EH (cell line): ENCODE results near the gene MRPL46.

Experiments used
- DNase-seq: peaks from one replicate; pipeline ENCODE4 v3.0.0-alpha.2; 2015; ENCODE audit warnings: low read depth

The MRPL46 gene

DNA sequence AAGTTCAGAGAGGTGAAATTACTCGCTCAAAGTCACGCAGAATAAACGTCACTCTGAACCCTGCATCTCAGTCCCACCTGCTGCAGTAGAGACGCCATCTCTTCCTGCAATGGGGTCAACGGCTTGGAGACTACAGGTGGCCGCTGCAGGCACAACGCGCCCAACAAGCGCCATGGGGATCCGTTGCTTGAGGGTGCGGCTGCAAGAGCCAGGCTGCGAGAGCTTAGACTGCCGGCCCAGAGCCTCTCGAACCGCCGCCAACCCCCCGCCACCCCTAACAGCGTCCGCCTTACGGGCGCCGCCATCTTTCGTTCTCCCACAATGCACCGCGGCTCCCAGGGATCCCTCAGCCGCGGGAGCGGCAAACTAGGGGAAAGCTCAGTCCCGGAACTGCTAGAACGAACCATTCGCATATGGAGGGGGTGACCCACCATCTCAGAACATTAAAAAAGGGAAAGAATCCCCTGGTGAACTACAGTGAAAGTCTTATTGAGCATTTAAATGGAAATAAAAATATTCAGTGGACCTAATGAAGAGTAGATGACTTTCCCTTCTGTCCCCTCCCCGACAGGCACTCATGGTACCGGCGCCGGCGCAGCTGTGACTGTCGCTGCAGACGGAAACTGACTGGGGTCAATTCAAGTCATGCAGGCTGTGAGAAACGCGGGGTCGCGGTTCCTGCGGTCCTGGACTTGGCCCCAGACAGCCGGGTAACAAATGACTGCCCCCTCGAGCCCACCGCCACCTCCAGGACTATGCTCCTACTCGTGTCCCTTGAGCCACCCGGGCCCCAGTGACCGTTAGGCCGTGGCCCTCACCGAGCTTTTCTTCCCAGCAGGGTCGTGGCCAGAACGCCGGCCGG, at the start of gene MRPL46, which contains the start of gene MRPS11:
Gene MRPL46, minus strand, starts transcription at position 316 of the 862 bp plus-strand sequence. Its CDS starts 11 bp downstream, at position 305.
Gene MRPS11, plus strand, starts transcription at position 636 of the 862 bp plus-strand sequence. Its CDS starts 10 bp downstream, at position 646.
- DNase-seq = peak; percentile 87

DNA sequence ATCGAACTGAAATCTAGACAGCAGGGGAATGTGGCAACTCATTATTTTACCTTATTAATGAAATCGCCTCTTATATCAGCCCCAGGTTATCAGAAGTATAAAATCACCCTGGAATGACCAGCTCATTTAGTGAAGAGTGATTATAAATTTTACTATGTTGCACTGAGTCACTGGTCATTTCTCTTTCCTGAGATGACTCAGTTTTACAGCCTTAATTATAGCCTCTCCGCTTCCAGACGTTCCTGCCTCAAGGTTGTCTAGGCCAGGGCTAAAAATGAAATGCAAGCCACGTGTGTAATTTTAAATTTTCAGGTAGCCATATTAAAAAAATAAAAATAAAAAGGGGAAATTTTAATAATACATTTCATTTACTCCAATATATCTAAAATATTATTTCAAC, 46.0 kb upstream of the MRPL46 start:
- DNase-seq = peak; percentile 82

DNA sequence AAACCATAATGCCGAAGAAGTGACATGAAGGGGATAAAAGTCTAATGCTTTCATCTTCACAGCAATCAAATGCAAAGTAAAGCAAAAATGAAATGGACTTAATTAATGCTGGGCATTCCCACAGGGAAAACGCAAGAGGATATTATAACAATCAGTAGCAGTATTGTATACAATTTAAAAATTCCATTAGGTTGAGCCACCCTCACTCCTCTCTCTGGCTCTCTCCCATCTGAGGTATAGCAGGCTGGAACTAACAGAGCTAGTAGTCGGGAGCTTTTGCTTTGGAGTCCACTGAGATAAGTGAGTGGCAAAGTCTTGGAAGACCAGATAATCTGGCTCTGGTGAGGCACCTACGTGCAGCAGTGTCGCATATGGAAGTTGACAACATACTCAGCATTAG, 45.4 kb upstream of the MRPL46 start:
- peak; percentile 80 for DNase-seq

DNA sequence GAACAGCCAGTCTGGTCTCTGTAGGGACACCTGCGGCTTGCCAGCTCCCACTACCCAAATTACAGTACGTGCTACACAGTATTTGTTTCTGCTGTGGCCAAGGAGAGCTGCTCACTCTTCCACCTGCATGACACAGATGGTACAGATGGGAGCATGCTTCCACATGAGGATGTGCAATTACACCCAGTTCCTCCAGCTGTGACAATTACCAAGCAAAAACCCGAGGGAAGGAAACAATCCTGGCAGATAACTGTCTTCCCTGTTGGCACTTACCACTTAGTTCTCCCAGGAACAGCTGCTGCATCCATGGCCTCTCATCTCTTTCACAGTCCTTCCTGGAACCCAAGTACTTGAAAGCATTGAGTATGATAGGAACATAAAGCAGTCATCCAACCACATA, 44.9 kb upstream of the MRPL46 start:
- no peak for DNase-seq

DNA sequence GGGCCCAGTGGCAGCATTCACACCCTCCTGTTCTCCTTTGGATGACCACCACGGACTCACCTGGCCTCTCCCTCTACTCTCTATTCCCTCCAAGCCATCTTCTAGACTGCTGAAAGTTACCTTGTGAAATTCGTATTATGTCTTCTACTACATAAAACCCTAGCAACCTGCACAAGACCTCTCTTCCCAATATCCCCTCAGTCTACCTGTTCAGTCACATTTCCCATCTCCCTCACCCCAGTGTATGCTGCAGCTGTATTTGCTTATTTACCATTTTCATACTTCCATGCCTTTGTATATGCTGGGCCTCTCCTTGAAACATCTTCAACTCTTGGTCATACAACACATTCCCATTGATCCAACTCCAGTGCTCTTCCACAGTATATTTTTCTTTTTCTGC, 44.0 kb upstream of the MRPL46 start:
- no peak for DNase-seq

DNA sequence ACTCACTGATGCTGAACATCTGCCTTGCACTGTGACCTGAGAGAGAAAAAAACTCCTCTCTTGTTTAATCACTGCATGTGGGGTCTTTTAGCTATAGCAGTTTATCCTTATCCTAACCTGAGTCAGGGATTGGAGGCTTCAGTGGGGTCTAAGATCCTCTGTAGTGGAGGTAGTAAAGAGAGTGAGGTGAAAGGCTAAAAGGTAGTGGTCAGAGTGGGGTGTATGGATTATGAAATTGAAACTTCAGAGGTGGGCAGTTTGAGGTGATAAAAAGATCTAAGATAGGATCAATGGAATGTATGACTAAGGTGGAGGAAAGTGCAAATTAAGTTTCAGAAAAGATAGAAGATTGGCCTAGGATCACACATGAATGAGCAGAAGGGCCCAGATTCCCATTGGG, 42.8 kb upstream of the MRPL46 start:
- DNase-seq = no peak

DNA sequence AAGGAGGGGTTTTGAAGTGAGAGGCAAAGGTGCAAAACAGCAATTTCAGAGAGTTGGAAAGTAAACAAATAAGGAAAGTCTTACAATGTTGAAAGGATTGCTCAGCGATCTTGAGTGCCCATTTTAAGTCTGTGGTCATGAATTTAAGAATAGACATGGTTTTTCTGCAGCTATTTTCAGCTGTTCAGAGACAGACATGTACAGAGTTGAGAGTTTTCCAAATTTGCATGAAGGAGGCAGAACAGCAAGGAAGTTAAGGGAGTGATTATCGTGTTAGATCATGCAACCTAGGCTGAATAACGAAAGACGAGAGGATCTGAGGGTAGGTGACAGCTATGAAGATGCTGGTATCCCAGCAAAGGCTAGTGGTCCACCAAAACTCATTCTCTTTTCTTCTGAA, 42.1 kb upstream of the MRPL46 start:
- no peak for DNase-seq

DNA sequence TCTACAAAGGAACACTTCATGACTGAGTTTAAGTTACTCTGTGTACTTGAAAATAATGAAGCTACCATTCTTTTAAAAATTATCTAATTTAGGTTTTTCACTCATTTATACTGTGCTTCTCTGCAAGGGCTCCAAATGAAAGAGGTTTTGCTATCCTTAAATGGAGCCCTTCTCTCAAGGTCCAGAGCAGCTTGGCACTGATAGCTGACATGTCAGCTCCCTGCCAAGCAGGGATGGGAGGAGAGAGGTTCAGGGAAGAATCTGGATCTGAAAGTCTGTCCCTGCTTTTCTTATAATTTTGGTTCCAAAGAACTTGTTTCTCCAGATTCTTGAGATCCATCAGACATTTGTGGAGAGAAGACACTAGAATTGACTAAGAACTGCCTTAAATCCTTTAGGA, 39.4 kb upstream of the MRPL46 start:
- DNase-seq = no peak

DNA sequence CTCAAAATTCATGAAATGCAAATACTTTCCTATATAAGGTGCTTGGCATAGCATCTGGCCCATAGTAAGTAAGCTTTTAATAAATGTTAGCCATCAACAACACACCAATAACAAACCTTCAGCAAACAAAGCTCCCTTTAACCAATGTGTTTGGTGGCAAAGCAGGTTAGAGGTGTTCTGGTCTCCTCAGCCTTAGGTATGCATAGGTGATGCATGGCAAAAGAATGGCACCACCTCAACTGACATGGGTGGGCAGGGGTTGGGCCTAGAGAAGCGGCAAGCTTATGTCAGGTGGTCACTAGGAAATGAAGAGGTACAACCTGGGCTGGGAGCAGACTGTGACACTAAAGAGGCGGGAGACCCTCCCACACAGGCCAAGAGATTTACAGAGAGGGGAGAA, 38.5 kb upstream of the MRPL46 start:
- DNase-seq = no peak

DNA sequence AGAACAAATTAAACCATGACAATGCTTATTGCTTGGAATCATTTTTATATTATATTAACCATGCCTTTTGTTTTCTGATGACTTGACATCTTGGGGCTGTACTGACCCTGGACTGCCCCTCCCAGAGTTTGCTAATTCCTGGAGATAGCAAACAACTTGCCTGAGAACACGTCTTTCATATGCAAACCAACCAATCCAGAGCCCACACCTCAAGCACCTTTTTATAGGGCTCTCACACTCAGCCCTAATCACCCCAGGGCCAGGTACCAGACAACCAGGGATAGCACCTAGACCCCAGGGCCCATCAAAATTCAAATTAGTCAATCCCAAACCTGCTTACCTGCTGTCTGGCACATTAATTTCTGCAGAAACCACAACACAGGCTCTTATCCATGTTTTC, 37.3 kb upstream of the MRPL46 start:
- DNase-seq = no peak

DNA sequence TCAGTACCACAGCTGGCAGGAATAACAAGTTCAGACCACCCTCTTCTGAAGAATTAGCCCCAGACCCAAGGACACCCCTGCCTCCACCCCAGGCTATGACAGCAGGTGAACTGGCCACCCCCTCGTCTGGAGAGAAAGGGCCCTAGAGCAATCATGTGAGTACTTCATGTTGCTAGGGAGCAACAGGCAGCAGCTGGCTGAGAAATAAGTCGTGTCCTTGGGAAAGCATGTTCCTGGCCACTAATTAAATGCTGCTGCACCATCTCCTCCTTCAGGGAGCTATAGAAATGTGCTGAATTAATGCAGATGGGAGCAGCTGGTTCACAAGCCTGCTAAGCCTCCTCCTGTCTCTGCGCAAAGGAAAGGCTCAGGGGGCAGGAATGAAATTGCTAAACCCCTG, 31.8 kb upstream of the MRPL46 start:
- DNase-seq = no peak

DNA sequence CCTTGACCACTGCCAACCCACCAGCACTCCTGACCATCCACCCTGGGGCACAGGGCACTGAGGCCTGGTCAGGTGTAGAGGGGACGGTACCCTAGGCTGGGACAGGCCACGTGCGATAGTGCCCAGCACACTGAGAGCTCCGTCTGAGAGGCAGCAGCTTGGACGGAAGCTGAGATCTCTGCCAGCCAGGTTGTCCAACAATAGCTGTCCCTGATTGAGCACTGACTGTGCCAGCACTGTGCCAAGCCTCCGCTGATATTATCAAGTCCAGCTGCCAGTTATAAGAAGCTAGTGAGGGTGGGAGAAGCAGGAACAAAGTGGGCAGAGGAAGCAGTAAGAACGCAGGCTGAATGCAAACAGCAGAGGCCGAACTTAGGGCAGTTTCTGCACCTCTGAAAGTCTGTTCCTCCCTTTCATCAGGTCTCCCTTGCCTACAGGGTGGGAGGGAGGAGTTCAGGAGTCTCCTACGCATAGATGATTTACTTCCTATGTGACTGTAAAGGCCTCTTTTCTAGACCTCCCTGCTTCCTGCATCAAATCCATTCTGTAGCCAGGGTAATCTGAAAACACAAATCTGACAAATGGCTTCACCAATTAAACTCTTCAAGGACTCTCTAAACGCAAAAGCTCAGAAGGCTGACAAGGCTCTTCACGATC, 30.0 kb upstream of the MRPL46 start:
- DNase-seq = no peak

DNA sequence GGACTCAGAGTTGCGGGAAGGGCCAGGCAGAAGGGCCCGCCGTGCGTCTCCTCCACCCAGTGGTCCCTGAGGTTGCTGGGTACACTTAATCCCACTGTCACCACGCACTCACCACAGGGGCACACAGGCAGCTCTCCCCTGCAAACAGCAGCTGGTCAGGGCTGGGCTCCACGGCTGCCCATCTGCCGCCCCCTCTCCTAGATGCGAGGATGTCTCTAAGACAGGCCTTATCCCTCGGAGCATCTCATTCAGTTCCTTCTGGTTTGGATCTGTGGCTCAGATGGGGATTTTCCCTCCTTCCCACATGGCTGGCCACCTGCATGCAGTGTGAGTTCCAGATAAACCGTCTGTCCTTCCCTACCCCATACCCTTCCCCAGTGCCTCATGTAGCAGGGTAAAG, 26.7 kb upstream of the MRPL46 start:
- DNase-seq = no peak

DNA sequence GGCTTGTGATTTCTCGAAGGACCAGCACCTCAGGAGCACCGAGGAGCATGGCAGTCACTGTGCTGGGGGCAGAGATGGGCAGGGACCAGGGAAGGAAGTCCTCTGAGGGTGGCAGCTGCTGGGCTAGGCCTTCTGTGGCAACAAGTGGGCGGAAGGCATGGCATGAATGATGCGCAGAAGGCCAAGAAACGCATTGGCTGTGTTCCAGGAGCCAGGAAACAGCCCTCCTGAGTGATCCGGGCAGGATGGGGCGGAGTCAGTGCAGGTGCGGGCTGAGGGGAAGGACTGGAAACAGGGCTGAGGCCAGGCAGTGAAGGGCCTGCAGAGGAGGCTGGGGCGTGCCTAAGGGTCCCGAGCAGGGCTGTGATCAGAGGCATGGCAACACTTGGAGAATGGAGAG, 24.0 kb upstream of the MRPL46 start:
- DNase-seq = no peak

DNA sequence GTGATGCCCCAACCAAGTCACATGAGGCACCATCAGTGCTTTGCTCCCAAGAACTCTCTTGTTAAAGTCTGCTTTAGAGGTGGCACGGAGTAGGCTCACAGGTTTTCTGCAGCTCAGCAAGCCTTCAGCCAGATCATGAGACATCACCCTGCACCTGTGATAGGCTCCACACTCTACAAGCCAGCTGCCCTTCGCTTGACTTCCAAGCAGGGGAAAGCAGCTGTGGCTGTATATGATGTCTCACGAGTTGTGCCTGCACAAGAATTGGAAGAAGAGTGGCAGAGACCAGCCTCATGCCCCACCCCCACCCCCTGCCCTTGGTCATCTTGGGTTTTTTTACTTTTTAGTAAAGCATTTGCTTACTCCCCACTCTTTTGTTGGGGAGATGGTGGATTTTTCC, 22.8 kb upstream of the MRPL46 start:
- no peak for DNase-seq

DNA sequence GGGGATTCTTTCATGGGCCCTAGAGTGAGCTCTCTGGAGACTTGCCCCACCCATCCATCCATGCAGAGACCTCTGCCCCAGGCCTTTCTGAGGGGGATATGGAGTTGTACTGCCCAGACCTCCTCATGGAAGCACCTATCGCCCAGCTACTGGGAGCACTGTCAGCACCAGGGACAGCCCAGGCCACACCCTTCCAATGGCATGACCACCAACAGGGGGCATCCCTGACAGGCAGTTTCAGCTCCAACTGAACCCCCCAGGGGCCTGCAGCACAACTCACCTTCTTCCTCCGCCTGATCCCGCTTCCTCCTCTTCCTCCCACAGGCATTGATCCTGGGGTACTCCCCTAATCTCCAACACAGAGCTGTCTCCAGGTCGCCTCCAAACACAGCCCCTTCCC, 22.1 kb upstream of the MRPL46 start:
- no peak for DNase-seq

DNA sequence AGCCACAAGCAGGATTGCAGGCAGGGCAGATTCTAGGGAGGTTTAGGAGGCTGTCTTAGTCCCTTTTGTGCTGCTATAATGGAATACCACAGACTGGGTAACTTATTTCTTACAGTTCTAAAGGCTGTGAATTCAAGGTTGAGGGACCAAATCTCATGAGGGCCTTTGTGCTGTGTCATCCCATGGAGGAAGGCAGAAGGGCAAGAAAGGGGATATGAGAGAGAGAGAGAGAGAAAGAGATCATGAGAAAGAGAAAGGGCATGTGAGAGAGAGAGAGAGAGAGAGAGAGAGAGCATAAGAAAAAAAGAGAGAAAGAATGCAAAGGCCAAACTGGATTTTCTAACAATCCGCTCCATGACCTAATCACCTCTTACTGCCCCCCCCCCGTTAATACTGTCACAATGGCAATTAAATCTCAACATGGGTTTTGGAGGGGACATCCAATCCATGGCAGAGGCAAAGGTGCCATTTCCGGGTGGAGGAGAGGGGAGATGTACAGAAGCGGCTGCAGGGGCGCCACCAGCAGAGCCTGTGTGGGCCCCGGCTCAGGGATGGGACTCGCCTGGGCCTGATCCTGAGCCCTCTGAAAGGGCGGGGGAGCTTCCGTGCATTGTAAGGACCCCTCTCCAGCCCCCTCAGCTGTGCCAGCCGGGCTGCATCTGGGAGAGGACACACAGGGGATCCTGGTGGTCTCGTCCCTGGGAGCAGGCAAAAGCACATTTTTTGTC, 20.8 kb upstream of the MRPL46 start:
- peak; percentile 31 for DNase-seq

DNA sequence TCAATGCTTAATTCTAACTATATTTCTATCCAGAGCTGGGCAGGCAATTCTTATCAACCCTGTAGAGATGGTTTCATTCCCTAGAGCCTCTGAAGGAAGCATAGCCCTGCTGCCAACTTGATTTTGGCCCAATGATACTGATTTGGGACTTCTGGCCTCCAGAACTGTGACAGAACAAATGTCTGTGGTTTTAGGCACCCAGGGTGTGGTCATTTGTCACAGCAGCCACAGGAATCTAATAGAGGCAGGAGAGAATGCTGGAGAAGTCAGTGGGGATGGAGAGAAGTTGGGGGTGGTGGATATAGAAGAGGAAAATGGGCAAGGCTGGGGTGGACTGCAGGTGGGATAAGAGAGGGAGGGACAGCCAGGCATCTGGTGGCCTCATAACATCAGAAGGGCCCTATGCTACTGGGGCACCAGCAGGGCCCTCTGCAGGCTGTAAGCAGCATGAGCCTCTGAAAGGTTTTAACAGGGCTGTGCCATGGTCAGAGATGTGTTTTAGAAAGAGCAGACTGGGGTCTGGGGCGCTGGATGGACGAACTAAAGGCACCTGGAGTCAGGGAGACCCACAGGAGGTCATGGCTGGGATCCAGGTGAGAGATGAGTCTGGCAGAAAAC, 20.1 kb upstream of the MRPL46 start:
- DNase-seq = peak; percentile 42

DNA sequence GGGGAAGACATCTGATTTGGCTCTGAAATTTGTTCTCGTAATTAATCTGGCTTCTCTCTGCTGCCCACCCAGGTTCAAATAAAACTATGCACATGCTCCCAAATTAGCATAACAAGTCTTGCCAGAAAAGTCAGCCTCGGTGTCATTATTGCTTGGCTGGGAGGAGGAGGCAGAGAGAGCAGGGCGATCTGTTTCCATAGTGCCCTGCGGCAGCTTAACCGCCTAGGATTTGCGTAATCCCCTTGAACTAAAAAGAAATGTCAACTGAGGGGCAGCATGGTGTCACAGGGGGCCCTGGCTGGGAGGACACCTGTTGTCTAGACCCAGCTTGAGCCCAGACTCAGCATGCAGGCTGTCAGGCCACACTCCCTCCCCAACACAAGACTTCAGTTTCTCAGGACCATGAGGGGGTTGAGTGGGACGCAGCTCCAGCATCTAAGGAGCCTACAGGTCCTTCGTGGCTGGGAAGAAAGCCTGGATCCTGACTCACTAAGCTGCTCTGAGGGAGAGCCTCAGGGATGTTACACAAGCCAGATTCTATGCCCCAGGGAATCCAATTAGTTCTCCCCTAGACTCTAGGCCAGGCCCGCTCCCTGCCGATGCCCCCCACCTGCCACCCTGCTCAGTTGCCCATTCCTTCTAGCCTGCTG, 17.6 kb upstream of the MRPL46 start:
- peak; percentile 48 for DNase-seq

DNA sequence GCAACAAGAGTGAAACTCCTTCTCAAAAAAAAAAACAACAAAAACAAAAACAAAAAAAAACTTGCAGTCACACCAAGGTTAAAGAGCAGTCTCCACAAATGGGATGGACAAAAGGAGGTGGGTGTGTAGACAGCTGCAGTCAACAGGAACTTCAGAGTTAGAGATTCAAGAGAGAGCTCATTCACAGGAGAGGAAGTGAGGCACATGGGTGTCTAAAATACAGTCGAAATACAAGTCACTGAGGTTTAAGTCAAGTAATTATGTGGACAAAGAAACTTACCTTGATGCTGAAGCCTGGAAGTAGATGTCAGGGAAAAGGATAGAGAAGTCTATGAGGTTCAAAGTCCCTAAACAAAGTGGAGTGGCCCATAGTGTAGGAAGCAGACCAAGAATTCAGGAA, 15.1 kb upstream of the MRPL46 start:
- no peak for DNase-seq

DNA sequence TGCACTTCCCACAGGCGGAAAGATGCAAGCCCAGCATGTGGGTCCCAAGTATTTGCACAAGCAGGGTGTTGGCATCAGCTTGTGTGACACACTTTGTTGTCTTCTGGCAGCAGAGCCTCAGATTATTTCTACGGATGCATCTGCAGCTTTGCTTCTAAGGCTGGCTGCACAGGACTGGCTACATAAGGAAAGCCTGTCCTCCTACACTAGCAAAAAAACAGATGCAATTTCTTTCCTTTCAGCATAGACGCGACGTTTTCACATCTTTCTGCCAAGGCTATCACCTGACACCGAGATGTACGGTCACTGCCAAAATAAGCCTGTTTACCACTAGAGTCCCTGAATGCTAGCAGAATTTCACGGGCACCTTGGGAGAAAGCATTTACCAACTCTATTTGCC, 13.8 kb upstream of the MRPL46 start:
- DNase-seq = no peak

DNA sequence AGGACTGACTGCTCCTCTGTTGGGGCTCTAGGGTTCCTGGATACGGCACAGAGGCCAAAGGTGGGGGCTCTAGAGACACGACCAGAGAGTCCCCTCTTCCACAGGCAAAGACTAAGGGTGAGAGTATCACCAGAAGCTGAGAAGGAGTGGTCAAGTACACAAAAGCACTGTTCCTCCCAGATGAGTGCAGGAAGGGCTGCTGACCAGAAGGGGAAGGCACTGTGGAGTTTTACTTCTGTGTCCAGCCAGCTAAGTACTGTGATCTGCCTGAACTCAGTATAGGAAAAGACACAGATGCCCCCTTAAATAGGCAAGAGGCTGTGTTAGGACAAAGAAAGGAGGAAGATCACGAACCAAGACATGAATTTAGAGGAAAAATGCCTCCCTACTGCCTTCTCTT, 12.0 kb upstream of the MRPL46 start:
- no peak for DNase-seq
